GM13977 (cell line): Measurements from ENCODE around the gene PCSK7.
"Not testable (repeated sequence)": the region's sequence is repeated elsewhere in the genome, so short reads cannot be mapped to it uniquely, and the experiment has no call there.

Experiments used
- DNase-seq: peaks from one replicate; pipeline ENCODE4 v3.0.0; 2012; ENCODE audit warnings: low spot score
- in situ Hi-C: fragments of 300-500 bp; cut with MboI; formaldehyde crosslinking; loops from one replicate; pipeline ENCODE4 v1.12.0; 2022; ENCODE audit warnings: low sequenced_read_pairs, low pct_unique_long_range_greater_than_20kb, mixed read lengths, inconsistent platforms; ENCODE audit not compliant: unreplicated experiment
- TF ChIP-seq, protein P1 (sequence below): IDR thresholded peaks from 2 replicates; pipeline ENCODE4 v1.5.1; 2012; ENCODE audit warnings: mild to moderate bottlenecking, control low read depth; ENCODE audit not compliant: insufficient read depth; ENCODE audit errors: extremely low read depth, missing control alignments

PCSK7 gene

GRCh38 chr11:117187007-117187406 lies 44.9 kb downstream of the PCSK7 start:
- in situ Hi-C loops: no loop called here
- TF ChIP-seq, protein P1, sequence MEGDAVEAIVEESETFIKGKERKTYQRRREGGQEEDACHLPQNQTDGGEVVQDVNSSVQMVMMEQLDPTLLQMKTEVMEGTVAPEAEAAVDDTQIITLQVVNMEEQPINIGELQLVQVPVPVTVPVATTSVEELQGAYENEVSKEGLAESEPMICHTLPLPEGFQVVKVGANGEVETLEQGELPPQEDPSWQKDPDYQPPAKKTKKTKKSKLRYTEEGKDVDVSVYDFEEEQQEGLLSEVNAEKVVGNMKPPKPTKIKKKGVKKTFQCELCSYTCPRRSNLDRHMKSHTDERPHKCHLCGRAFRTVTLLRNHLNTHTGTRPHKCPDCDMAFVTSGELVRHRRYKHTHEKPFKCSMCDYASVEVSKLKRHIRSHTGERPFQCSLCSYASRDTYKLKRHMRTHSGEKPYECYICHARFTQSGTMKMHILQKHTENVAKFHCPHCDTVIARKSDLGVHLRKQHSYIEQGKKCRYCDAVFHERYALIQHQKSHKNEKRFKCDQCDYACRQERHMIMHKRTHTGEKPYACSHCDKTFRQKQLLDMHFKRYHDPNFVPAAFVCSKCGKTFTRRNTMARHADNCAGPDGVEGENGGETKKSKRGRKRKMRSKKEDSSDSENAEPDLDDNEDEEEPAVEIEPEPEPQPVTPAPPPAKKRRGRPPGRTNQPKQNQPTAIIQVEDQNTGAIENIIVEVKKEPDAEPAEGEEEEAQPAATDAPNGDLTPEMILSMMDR: no peak

DNA sequence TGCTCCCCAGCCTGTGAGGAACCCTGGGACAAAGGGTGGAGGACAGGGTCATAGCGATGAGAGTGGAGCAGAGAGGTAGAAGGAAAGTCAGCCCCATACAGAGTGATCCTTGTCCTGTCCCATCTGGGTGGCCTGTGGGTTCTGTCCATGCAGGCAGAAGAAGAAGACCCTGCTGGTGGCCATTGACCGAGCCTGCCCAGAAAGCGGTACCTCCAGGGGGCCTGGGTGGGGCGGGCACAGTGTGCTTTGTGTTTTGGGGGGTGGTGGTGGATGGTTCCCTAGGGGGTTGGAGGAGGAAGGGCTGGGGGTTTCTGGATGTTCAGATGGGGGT lies 45.5 kb downstream of the PCSK7 start:
- peak; percentile 13 for DNase-seq
- TF ChIP-seq, protein P1: no peak
- in situ Hi-C loops: no loop called here

More at GRCh38 chr11:117187007-117187406, 44.9 kb downstream of the PCSK7 start:
- peak; percentile 14 for DNase-seq

DNA sequence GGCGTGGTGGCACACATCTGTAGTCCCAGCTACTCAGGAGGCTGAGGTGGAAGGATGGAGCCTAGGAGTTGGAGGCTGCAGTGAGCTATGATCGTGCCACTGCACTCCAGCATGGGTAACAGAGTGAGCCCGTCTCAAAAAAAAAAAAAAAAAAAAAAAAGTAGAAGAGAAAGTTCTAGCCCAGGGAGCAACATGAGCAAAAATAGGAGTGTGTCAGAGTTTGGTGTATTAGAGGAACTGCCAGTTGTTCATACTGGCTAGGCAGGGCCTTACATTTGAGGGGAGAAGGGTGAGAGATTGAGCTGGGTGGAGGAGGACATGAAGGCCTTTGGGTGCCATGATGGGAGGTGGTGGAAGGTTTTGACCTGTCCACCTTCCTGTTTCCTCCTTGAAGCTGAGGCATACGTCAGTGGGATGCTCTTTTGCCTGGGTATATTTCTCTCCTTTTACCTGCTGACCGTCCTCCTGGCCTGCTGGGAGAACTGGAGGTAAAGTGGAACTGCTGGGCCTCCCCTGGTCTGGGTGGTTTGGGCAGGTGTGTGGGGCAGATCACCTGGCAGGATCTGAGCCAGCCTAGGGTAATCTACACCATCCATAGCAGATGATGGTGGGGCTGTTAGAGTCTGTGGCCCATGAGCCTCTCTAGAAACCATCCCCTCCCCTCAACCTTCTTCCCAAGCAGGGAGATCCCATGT lies 46.0 kb downstream of the PCSK7 start:
- in situ Hi-C loops: no loop called here
- DNase-seq: peak; percentile 65
- TF ChIP-seq, protein P1: no peak

GRCh38 chr11:117183724-117184349 lies 48.0 kb downstream of the PCSK7 start:
- in situ Hi-C loops: no loop called here
- no peak for DNase-seq
- TF ChIP-seq, protein P1: no peak

DNA sequence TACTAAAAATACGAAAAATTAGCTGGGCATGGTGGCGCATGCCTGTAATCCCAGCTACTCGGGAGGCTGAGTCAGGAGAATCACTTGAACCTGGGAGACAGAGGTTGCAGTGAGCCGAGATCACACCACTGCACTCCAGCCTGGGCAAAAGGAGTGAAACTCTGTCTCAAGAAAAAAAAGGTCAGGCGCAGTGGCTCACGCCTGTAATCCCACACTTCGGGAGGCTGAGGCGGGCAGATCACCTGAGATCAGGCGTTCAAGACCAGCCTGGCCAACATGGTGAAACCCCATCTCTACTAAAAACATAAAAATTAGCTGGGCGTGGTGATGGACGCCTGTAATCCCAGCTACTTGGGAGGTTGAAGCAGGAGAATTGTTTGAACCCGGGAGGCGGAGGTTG lies 48.7 kb downstream of the PCSK7 start:
- in situ Hi-C loops, DNase-seq: not testable (repeated sequence)

GRCh38 chr11:117182551-117182935 lies 49.3 kb downstream of the PCSK7 start:
- TF ChIP-seq, protein P1: no peak
- no peak for DNase-seq
- in situ Hi-C loops: no loop called here

- TF ChIP-seq, protein P1: no peak
- in situ Hi-C loops: no loop called here
- no peak for DNase-seq
These were observed 50.0 kb downstream of the PCSK7 start for GRCh38 chr11:117181586-117182550.
